Measurements from ENCODE around the gene PDCD1LG2.
"Not testable (repeated sequence)": the region's sequence is repeated elsewhere in the genome, so short reads cannot be mapped to it uniquely, and the experiment has no call there.

The PDCD1LG2 gene

GRCh38 chr9:5510360-5510931, at the start of gene PDCD1LG2:
PDCD1LG2 (plus strand) TSS chr9:5510531; CDS start chr9:5522547, 12,016 bp downstream.
- no peak for DNase-seq

GRCh38 chr9:5464831-5465330, 45.5 kb upstream of the PDCD1LG2 start:
- DNase-seq: not testable (repeated sequence)

GRCh38 chr9:5466005-5466404, 44.3 kb upstream of the PDCD1LG2 start:
- DNase-seq: no peak

- no peak for DNase-seq
Observed at GRCh38 chr9:5466766-5467165, 43.6 kb upstream of the PDCD1LG2 start.

DNA sequence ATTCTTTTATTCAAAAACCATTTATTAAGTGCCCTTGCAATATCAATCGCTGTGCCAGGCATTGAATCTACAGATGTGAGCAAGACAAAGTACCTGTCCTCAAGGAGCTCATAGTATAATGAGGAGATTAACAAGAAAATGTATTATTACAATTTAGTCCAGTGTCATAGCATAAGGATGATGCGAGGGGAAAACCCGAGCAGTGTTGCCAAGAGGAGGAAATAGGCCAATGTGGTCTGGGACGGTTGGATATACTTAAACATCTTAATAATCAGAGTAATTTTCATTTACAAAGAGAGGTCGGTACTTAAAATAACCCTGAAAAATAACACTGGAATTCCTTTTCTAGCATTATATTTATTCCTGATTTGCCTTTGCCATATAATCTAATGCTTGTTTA, 41.5 kb upstream of the PDCD1LG2 start:
- no peak for DNase-seq

- no peak for DNase-seq
Observed at GRCh38 chr9:5470122-5470521, 40.2 kb upstream of the PDCD1LG2 start.

DNA sequence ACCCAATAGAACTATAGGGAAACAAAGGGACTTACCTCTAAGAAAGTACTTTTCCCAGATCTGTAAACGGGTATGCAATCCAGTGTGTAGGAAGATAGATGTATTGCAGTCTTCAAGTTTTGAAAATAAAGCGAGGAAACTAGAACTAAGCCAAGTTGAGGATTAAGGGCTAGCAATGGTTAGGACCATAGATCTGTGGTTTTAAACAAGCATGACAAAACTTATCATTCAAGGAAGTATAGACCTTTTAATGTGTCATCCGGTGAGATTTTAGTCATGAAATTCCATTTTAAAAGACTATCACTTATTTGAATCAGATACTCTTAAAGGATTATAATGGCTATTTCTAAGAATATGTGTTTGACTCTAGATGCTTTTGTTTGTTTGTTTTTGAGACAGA, 39.5 kb upstream of the PDCD1LG2 start:
- DNase-seq: no peak

- DNase-seq: not testable (repeated sequence)
Observed at GRCh38 chr9:5475611-5476010, 34.7 kb upstream of the PDCD1LG2 start.

GRCh38 chr9:5478206-5478605, 32.1 kb upstream of the PDCD1LG2 start:
- no peak for DNase-seq

- DNase-seq: no peak
Observed at GRCh38 chr9:5479994-5480694, 30.2 kb upstream of the PDCD1LG2 start.

DNA sequence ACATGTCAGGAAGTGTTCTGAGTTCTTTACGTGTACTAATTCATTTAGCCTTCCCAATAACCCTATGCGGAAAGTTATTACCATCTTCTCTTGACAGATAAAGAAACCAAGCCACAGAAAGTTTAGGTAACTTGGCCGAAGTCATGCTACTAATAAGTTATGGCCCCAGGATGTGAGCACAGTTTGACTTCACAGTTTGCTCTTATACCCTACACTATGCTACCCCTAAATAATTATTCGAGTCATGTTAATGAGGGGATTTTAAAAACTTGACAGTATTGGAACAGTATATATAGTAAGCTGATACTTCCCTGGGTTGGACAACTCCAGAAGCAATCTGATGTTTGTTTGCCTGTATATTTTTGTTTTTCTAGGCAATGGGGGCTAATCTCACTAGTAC, 29.4 kb upstream of the PDCD1LG2 start:
- DNase-seq: no peak

DNA sequence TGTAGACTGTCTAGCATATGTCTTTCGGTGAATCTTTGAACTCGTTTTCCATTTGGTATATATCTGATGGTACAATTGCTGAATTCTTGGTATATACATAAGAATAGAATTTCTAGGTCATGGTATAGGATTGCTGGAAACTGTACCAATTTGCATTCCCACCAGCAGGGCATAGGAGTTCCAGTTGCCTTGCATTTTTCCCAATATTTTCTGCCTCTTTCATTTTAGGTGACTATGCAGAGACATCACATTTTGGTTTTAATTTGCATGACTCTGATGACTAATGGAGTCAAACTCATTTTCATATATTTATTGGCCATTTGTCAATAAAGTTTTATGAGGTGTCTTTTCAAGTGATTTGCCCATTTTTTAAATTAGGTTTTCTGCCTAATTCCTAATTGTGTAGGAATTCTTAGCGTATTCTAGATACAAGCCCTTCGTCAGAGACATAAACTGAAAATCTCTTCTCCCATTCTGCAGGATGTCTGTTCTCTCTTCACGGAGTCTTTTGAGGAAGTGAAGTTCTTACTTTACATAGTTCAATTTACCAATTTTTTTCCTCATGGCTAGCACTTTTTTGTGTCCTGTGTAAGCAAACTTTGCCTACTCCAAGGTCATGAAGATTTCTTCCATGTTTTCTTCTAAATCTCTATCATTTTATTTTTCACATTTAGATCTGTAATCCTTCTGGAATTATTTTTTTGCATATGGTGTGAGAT, 28.9 kb upstream of the PDCD1LG2 start:
- DNase-seq: no peak

- no peak for DNase-seq
Observed at GRCh38 chr9:5482194-5482593, 28.1 kb upstream of the PDCD1LG2 start.

- no peak for DNase-seq
Observed at GRCh38 chr9:5483306-5483705, 27.0 kb upstream of the PDCD1LG2 start.

DNA sequence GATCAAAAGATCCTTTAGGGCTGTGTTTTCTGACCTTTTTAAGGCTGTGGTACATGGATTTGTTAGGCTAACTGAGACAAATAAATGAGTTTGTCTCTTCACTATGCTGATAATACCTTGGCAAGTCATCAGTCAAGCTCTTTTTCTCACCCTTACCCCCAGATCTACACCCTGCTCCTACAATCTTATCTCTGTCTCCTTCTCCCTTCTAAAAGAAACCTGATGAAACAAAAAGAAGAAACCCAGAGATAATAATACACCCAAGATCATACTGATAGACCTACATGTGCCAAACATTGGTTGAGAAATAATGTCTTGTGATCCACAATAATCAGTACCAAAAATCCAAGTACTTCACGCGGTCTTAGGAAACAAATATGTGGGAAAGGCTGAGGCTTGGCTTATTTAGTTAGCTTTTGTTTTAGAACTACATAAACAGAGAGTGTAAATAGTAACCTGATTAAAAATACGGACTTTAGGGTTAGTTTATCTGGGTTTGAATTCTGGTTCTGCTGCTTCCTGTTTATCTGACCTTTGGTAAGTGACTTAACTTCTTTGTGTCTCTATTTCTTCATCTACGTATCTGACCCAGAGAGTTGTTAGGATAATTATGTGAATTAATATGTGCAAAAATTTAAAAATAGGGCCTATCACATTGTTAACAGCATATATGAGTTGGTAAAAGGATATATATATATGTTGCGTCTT, 24.8 kb upstream of the PDCD1LG2 start:
- DNase-seq: no peak

DNA sequence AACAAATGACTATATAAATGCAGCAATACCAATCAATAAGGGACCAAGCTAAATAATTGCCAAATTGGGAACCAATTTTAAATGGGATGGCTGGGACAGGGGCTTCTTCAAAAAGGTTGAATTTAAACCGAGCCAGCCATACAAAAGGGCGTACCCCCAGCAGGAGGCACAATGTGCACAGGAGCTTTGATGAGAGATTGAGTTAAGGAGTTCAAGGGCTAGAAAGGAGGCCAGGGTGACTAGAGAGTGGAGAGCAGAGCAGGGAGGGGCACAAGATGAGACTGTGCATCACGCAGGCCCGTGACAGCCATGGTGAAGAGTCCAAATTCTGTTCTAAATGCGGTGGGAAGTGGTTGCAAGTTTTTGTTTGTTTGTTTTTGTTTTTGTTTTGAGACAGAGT, 23.3 kb upstream of the PDCD1LG2 start:
- DNase-seq: no peak

GRCh38 chr9:5488221-5489008, 21.9 kb upstream of the PDCD1LG2 start:
- no peak for DNase-seq

DNA sequence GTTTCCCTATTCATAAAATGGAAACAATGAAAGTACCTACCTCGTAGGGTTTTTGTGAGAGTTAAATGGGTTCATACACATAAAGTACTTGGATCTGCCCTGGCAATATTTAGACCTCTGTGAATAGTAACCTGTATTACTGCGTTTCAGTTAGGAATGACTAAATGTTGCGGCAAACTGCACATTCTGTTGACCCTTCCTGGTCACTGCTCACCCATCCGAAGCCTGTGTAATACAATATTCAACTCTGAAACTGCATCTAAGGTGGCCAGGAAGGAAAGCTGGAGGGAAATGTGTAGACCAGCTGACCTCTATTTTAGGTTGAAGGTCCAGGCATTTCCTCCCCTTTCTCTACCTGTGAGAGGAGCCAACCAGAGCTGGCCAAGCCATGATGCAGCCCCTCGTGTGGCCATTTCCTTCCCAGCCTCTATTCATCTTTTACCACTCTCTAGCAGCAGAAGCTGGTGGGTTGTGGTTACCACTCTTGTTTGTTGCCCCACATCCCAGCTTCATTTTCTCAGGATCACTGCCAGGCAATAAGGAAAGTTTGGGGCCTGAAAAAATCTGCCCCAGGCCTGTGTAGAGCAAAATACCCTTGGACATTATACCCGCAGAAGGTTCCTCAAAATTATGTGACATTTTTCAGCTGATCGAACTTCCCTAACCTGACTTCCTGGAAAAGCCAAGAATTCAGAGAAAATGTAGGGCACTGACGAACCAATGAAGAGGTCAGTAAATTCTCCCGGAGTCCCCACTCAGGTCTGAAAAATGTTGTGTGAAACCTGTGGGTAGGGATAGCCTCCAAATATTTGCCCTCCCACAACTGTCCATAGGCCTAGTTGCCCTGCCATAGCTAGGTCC, 20.5 kb upstream of the PDCD1LG2 start:
- DNase-seq: no peak

- no peak for DNase-seq
Observed at GRCh38 chr9:5492965-5493678, 17.2 kb upstream of the PDCD1LG2 start.

DNA sequence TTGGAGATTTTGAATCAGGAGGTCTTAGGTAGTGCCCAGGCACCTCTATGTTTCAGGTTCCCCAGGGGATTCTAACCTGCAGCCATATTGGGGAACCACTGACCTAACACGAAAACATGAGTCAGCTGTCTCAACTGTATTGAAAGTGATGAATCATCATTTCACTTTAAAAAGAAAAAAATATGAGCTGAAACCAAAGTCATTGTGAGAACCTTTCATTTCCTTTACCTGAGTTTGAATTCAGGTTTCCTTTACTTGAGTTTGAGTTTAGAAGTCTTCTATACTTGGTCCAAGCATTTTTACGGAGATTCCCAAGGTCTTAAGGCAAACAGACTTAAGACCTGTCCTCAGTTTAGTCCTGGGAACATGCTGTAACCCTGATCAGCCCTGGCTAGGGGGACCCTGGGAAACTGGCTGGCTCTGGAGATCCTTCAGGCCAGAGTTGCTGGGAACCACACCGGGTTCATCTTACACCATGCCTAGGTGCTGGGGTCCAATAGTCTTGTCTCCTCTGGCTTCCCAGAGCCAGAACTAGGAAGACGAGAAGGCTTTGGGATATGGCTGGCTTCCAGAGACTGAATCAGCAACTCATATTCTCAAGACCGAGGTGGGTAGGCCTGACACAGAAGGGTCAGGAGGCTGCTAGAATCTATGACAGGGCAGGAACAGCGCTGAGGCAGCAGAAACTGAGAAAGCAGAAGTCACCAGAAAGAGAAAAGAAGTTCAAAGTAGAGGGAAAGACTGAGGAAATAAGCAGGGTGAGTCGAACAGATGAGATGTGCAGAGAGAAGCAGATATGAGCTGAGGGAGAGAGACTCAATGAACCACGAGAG, 16.4 kb upstream of the PDCD1LG2 start:
- no peak for DNase-seq

Measured in NCI-H2227 treated with DMSO at 0.1 percent for 48 hours (cell line).